K562 (cell line): ENCODE measurements around the gene ENTREP3. TPM values are rescaled to one million over a fixed set of nuclear protein-coding genes. Genes with fewer than 3 reads are reported as not detected.

Experiments used
- CHAMP1 ChIP-seq: fragments of 450-650 bp; IDR thresholded peaks from 2 replicates; pipeline ENCODE4 v1.6.1; 2016; ENCODE audit warnings: mild to moderate bottlenecking
- CHD4 ChIP-seq: fragments of 200-600 bp; sonication (generic); IDR thresholded peaks from 3 replicates; pipeline ENCODE4 v1.6.1; 2012; ENCODE audit warnings: low read depth, mild to moderate bottlenecking, mixed read lengths, low read length, inconsistent platforms; ENCODE audit not compliant: insufficient read depth, insufficient replicate concordance, poor library complexity, severe bottlenecking
- CREB1 ChIP-seq, 2 experiments: sonication (generic) in 1 of 2; formaldehyde crosslinking in 1 of 2; IDR thresholded peaks; 2 replicates each; pipeline versions ENCODE4 v1.6.1 to v1.8.0; 2012 to 2022; ENCODE audit warnings: inconsistent platforms in 1 of 2, mild to moderate bottlenecking in 1 of 2, missing genetic modification reagents in 1 of 2, moderate library complexity in 1 of 2
- E2F5 ChIP-seq: sonication (generic); formaldehyde crosslinking; IDR thresholded peaks from 2 replicates; pipeline ENCODE4 v1.8.0; 2022; ENCODE audit warnings: mild to moderate bottlenecking, missing genetic modification reagents
- FOXA1 ChIP-seq: fragments of 450-650 bp; IDR thresholded peaks from 2 replicates; pipeline ENCODE4 v1.6.1; 2016; ENCODE audit warnings: mild to moderate bottlenecking, borderline replicate concordance
- GABPB1 ChIP-seq: sonication (generic); formaldehyde crosslinking; IDR thresholded peaks from 2 replicates; pipeline ENCODE4 v1.8.0; 2022; ENCODE audit warnings: mild to moderate bottlenecking, missing genetic modification reagents
- MNT ChIP-seq, 2 experiments: fragments of 450-650 bp; conservative IDR thresholded peaks; 2 replicates each; pipeline ENCODE4 v1.6.1; 2017; ENCODE audit warnings: mild to moderate bottlenecking in 2 of 2, moderate library complexity in 2 of 2
- NELFE ChIP-seq: IDR thresholded peaks from 2 replicates; pipeline ENCODE4 v1.6.1; 2011; ENCODE audit warnings: mild to moderate bottlenecking; ENCODE audit not compliant: insufficient read depth, insufficient read length
- NFYB ChIP-seq: IDR thresholded peaks from 2 replicates; pipeline ENCODE4 v1.6.1; 2011; ENCODE audit warnings: mild to moderate bottlenecking, moderate library complexity; ENCODE audit not compliant: insufficient read length; ENCODE audit errors: extremely low read depth
- POLR2A ChIP-seq: fragments of 450-650 bp; conservative IDR thresholded peaks from 2 replicates; pipeline ENCODE4 v1.6.1; 2016
- RREB1 ChIP-seq: fragments of 250-450 bp; sonication (Bioruptor Pico); IDR thresholded peaks from 2 replicates; pipeline ENCODE4 v1.4.0; 2020
- RUNX1 ChIP-seq: sonication (generic); IDR thresholded peaks from 2 replicates; pipeline ENCODE4 v1.6.1; 2016; ENCODE audit warnings: antibody characterized with exemption, low read depth
- SAFB ChIP-seq: fragments of 200-400 bp; formaldehyde crosslinking; IDR thresholded peaks from 2 replicates; pipeline ENCODE4 v1.6.1; 2017; ENCODE audit warnings: low read depth, low read length, borderline replicate concordance
- SNRNP70 ChIP-seq: fragments of 200-400 bp; formaldehyde crosslinking; optimal IDR thresholded peaks from 2 replicates; pipeline ENCODE3; 2017; ENCODE audit warnings: low read depth, low read length
- SREBF2 ChIP-seq: sonication (generic); formaldehyde crosslinking; IDR thresholded peaks from 2 replicates; pipeline ENCODE4 v1.4.0; 2020; ENCODE audit warnings: mild to moderate bottlenecking, missing genetic modification reagents
- ZNF212 ChIP-seq: fragments of 450-650 bp; formaldehyde crosslinking; IDR thresholded peaks from 2 replicates; pipeline ENCODE4 v1.4.0; 2020; ENCODE audit warnings: mild to moderate bottlenecking
- ZNF41 ChIP-seq: fragments of 250-450 bp; sonication (Bioruptor Pico); conservative IDR thresholded peaks from 2 replicates; pipeline ENCODE4 v1.4.0; 2020; ENCODE audit warnings: mild to moderate bottlenecking
- ZNF507 ChIP-seq: conservative IDR thresholded peaks from 2 replicates; pipeline ENCODE4 v1.6.1; 2017; ENCODE audit warnings: missing genetic modification characterization, missing compliant biosample characterization
- ZNF77 ChIP-seq: fragments of 250-450 bp; sonication (Bioruptor Pico); IDR thresholded peaks from 2 replicates; pipeline ENCODE4 v1.5.0; 2020
- polyA plus RNA-seq, 8 experiments: library from polyadenylated mRNA; depleted of rRNA in 4 of 8; stranded (reverse) in 5 of 8; unstranded in 3 of 8; fragments of >200 nt; fragmentation: Nextera tagmentation in 2 of 8; fragmentation: Illumina TruSeq in 1 of 8; extraction: Ambion mirVana in 2 of 8; extraction: Trizol in 1 of 8; gene quantifications; 2 replicates each; pipeline versions ENCODE4 v1.2.1 to v1.2.3, GENCODE V29; 2011 to 2014; ENCODE audit warnings: inconsistent platforms in 1 of 8, missing spikeins in 1 of 8
- total RNA-seq, 7 experiments: library from RNA; depleted of rRNA in 6 of 7; stranded (reverse); fragments of >200 nt in 6 of 7; fragmentation: Illumina TruSeq in 2 of 7; extraction: Trizol in 2 of 7; gene quantifications; 2 replicates each; pipeline versions ENCODE4 v1.2.1 to v1.2.3, GENCODE V29; 2011 to 2021; ENCODE audit warnings: low replicate concordance in 1 of 7

The ENTREP3 gene
- total and polyA plus RNA-seq, 9 of the 15 experiments (the other 6 are each of a cell fraction or from before 2014, with no cell fraction given), result 1.9 to 41.8 (median 5.9) TPM

GRCh38 chr1:155301342-155301841, 46.1 kb upstream of the ENTREP3 start, which contains the start of gene PKLR (continued):
- TF ChIP-seq CHAMP1 (no peak), POLR2A (peak; percentile 71; the same call in 1 of the 2 replicates), MNT (conservative IDR thresholded peaks at IDR 0.05) (peak in 1 of 2 experiments; percentile 47; a peak in 1 of 4 replicates), ZNF41 (no peak), ZNF212 (CRISPR knock-in tag) (no peak), RREB1 (CRISPR knock-in tag) (no peak), RUNX1 (no peak), CREB1 (IDR thresholded peaks at IDR 0.05) (no peak), CREB1 (CRISPR knock-in tag; IDR thresholded peaks at IDR 0.05) (no peak), E2F5 (CRISPR knock-in tag) (no peak), SAFB (no peak), FOXA1 (no peak), SREBF2 (no peak), ZNF507 (no peak), NELFE (no peak), ZNF77 (CRISPR knock-in tag) (no peak), NFYB (no peak), CHD4 (no peak), SNRNP70 (no peak), GABPB1 (CRISPR knock-in tag) (0 out of 2 replicates have a peak, but pooled peaks have one; percentile 38)
